PC-9 (cell line): ENCODE measurements around the gene DNAH11. TPM values are rescaled to one million over a fixed set of nuclear protein-coding genes. Genes with fewer than 3 reads are reported as not detected.

Experiments
- Bru-seq: library from RNA; stranded (reverse); fragments of 400-500 nt; gene quantifications from one replicate; lab custom pipeline; 2021; lab: Mats Ljungman, UMichigan
- BruChase-seq, 2 experiments: library from RNA; stranded (reverse); fragments of 400-500 nt; gene quantifications; one replicate each; lab custom pipeline; 2021; lab: Mats Ljungman, UMichigan
- BruUV-seq: library from RNA; stranded (reverse); fragments of 400-500 nt; replicated peaks from 2 replicates; lab custom pipeline; 2021; lab: Mats Ljungman, UMichigan
- CTCF ChIA-PET: fragments of 300-600 bp; sonication (Branson Sonifier 250); formaldehyde crosslinking; loops from one replicate; lab custom pipeline; 2022; ENCODE audit warnings: antibody characterized with exemption; lab: Charles Lee
- POLR2A ChIA-PET: fragments of 300-600 bp; sonication (Branson Sonifier 250); formaldehyde crosslinking; loops from one replicate; lab custom pipeline; 2022; ENCODE audit warnings: antibody characterized with exemption; ENCODE audit not compliant: unreplicated experiment; lab: Charles Lee
- DNase-seq, 2 experiments: peaks; one replicate each; pipeline versions ENCODE4 v3.0.0 to v3.0.0-alpha.2; 2015 to 2022; ENCODE audit warnings: mixed read lengths in 1 of 2
- H2AFZ ChIP-seq: fragments of 200-600 bp; sonication (generic); 2 replicates; pipeline ENCODE4 v1.8.1; 2017; ENCODE audit warnings: antibody characterized with exemption
- H3F3A ChIP-seq: fragments of 200-600 bp; sonication (generic); 2 replicates; pipeline ENCODE4 v1.8.1; 2017; ENCODE audit warnings: antibody characterized with exemption, mild to moderate bottlenecking, low read depth; ENCODE audit not compliant: insufficient read depth
- H3K27ac ChIP-seq: fragments of 200-600 bp; sonication (generic); 2 replicates; pipeline ENCODE4 v1.6.1; 2016; ENCODE audit warnings: mixed run types
- H3K27me3 ChIP-seq: fragments of 200-600 bp; sonication (generic); 2 replicates; pipeline ENCODE4 v1.6.1; 2016; ENCODE audit warnings: low read depth, mixed run types; ENCODE audit not compliant: insufficient read depth
- H3K36me3 ChIP-seq: fragments of 200-600 bp; sonication (generic); 2 replicates; pipeline ENCODE4 v1.6.1; 2016; ENCODE audit warnings: low read depth, mixed run types
- H3K4me1 ChIP-seq: fragments of 200-600 bp; sonication (generic); replicated peaks from 2 replicates; pipeline ENCODE4 v1.6.1; 2016; ENCODE audit warnings: mixed run types; ENCODE audit not compliant: insufficient read depth
- H3K4me2 ChIP-seq: fragments of 200-600 bp; sonication (generic); 2 replicates; pipeline ENCODE4 v1.6.1; 2017; ENCODE audit warnings: mixed run types
- H3K4me3 ChIP-seq: fragments of 200-600 bp; sonication (generic); 2 replicates; pipeline ENCODE4 v1.6.1; 2016; ENCODE audit warnings: mixed run types
- H3K79me2 ChIP-seq: fragments of 200-600 bp; sonication (generic); 2 replicates; pipeline ENCODE4 v1.6.1; 2017; ENCODE audit warnings: low read depth, mixed run types
- H3K9me2 ChIP-seq: fragments of 200-600 bp; sonication (generic); 2 replicates; pipeline ENCODE4 v1.8.1; 2017; ENCODE audit warnings: mild to moderate bottlenecking; ENCODE audit not compliant: insufficient read depth
- H3K9me3 ChIP-seq: fragments of 200-600 bp; sonication (generic); 2 replicates; pipeline ENCODE4 v1.8.1; 2016; ENCODE audit warnings: low read depth; ENCODE audit not compliant: insufficient read depth
- H4K20me1 ChIP-seq: fragments of 200-600 bp; sonication (generic); 2 replicates; pipeline ENCODE4 v1.8.1; 2017; ENCODE audit not compliant: insufficient read depth
- CTCF ChIP-seq: fragments of 200-600 bp; sonication (generic); conservative IDR thresholded peaks from 2 replicates; pipeline ENCODE4 v1.6.1; 2017; ENCODE audit warnings: mixed run types, antibody characterized with exemption, mild to moderate bottlenecking, moderate library complexity
- EZH2 ChIP-seq: fragments of 200-600 bp; sonication (generic); IDR thresholded peaks from 2 replicates; pipeline ENCODE4 v1.8.0; 2017; ENCODE audit warnings: antibody characterized with exemption, low read depth
- intact Hi-C: fragments of 100-400 bp; cut with micrococcal nuclease; formaldehyde crosslinking; loops from one replicate; pipeline ENCODE4 v1.10.0; 2022; ENCODE audit not compliant: unreplicated experiment
- long read RNA-seq: library from polyadenylated mRNA; stranded (forward); transcript quantifications from one replicate; pipeline ENCODE4 v2.0.0, GENCODE V29; 2022
- total RNA-seq: library from RNA; stranded (reverse); gene quantifications from 2 replicates; pipeline ENCODE4 v1.2.3, GENCODE V29; 2021

Gene DNAH11
- total RNA-seq, result not detected in 2 replicates
- Bru-seq, nascent RNA, result percentile 4 among the genes with signal in this experiment
- percentile 7 among the genes with signal in this experiment for BruChase-seq, experiment 1, labeled RNA remaining after a 2-hour chase
- BruChase-seq, experiment 2, labeled RNA remaining after a 6-hour chase, result percentile 4 among the genes with signal in this experiment
- long read RNA-seq, partial matches to known transcripts, result 0 of 11 reads
- long read RNA-seq, other reads (novel, unspliced or antisense), result 11 of 11 reads

- H3K27ac ChIP-seq, result no peak within 1 kb of the TSS
- H3K79me2 ChIP-seq, result no peaks in the 10 kb centered on the region
- intact Hi-C loops, result no loop called here
- CTCF ChIA-PET, result no interaction called here
- H3K4me2 ChIP-seq, result no peak within 1 kb of the TSS
- H3K9me2 ChIP-seq, result no peaks in the 10 kb centered on the region
- no peaks in the 10 kb centered on the region for H3K27me3 ChIP-seq
- H4K20me1 ChIP-seq, result no peaks in the 10 kb centered on the region
- DNase-seq, result peak in 1 of 2 experiments; percentile 9
- no peak within 1 kb of the TSS for H2AFZ ChIP-seq
- H3K36me3 ChIP-seq, result no peaks in the 10 kb centered on the region
- BruUV-seq, result no TSS peak
- TF ChIP-seq CTCF (no peak), EZH2 (no peak)
- H3K4me1 ChIP-seq, result no peaks in the 10 kb centered on the region
- H3K9me3 ChIP-seq, result no peaks in the 10 kb centered on the region
- no peaks in the 10 kb centered on the region for H3F3A ChIP-seq
- POLR2A ChIA-PET, result no interaction called here
- no peak within 1 kb of the TSS for H3K4me3 ChIP-seq
Observed at GRCh38 chr7:21542891-21543527, at the start of gene DNAH11. DNAH11 (plus strand) TSS chr7:21543039; CDS start chr7:21543246, 207 bp downstream.

GRCh38 chr7:21495731-21496130 lies 47.1 kb upstream of the DNAH11 start:
- TF ChIP-seq EZH2 (no peak), CTCF (no peak)
- CTCF ChIA-PET, result no interaction called here
- H3K9me2 ChIP-seq, result no peaks in the 10 kb centered on the region
- H3F3A ChIP-seq, result no peaks in the 10 kb centered on the region
- no TSS peak for BruUV-seq
- no peak overlapping the region for H3K4me2 ChIP-seq
- POLR2A ChIA-PET, result no interaction called here
- no peak overlapping the region for H3K27ac ChIP-seq
- no peak for DNase-seq
- peaks cover 16% of the 10 kb centered on the region; the same call in 1 of the 2 replicates for H3K9me3 ChIP-seq
- no peaks in the 10 kb centered on the region for H3K27me3 ChIP-seq
- H4K20me1 ChIP-seq, result no peaks in the 10 kb centered on the region
- no peaks in the 10 kb centered on the region for H3K79me2 ChIP-seq
- H2AFZ ChIP-seq, result no peak overlapping the region
- no peaks in the 10 kb centered on the region for H3K36me3 ChIP-seq
- intact Hi-C loops, result no loop called here
- H3K4me1 ChIP-seq, result no peaks in the 10 kb centered on the region
- no peak overlapping the region for H3K4me3 ChIP-seq

GRCh38 chr7:21497072-21497471 lies 45.8 kb upstream of the DNAH11 start:
- ChIA-PET POLR2A (no interaction called here), CTCF (no interaction called here)
- Histone ChIP-seq H3K27ac (no peak overlapping the region), H3K9me3 (peaks cover 16% of the 10 kb centered on the region; the same call in 1 of the 2 replicates), H3K36me3 (no peaks in the 10 kb centered on the region), H3K79me2 (no peaks in the 10 kb centered on the region), H3F3A (no peaks in the 10 kb centered on the region), H3K4me2 (no peak overlapping the region), H3K4me1 (no peaks in the 10 kb centered on the region), H3K27me3 (no peaks in the 10 kb centered on the region), H2AFZ (no peak overlapping the region), H3K4me3 (no peak overlapping the region), H4K20me1 (no peaks in the 10 kb centered on the region), H3K9me2 (no peaks in the 10 kb centered on the region)
- BruUV-seq, result no TSS peak
- intact Hi-C loops, result no loop called here
- TF ChIP-seq EZH2 (no peak), CTCF (peak; percentile 72)
- no peak for DNase-seq
